ENCODE data around the gene TAL1.

- TF ChIP-seq CTCF (conservative IDR thresholded peaks at IDR 0.05; ENCODE audit: low read length) (no peak), EZH2phosphoT487 (IDR thresholded peaks at IDR 0.05; ENCODE audit: borderline replicate concordance) (no peak)
These were observed 53.4 kb downstream of the TAL1 start for GRCh38 chr1:47178654-47179016.
